HTERT RPE-1 (cell line): ENCODE measurements around the gene CNTN4.
"Not testable (repeated sequence)": the region's sequence is repeated elsewhere in the genome, so short reads cannot be mapped to it uniquely, and the experiment has no call there.

ENCODE experiments used
- in situ Hi-C: fragments of 300-500 bp; cut with MboI; formaldehyde crosslinking; loops from 4 replicates; pipeline ENCODE4 v1.14.3; 2020; ENCODE audit warnings: low sequenced_read_pairs

CNTN4 gene

DNA sequence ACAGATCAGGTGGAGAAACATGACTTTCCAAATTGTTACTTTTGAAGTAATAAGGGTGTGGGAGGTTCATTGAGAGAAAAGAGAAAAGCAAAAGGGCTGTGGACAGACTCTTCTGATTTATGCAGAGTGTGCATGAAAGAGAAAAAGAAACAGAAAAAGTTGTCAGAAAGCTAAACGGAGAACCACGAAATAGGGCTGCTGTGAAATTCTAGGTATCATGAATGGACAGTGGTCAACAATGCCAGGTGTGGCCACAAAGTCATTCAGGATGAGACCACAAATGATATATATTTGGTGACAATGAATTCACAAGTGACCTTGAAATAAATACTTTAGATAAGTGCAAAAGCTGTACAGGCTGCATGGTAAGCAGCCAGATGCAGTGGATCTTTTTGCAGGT, 841.4 kb downstream of the CNTN4 start:
- in situ Hi-C loops: no loop called here

DNA sequence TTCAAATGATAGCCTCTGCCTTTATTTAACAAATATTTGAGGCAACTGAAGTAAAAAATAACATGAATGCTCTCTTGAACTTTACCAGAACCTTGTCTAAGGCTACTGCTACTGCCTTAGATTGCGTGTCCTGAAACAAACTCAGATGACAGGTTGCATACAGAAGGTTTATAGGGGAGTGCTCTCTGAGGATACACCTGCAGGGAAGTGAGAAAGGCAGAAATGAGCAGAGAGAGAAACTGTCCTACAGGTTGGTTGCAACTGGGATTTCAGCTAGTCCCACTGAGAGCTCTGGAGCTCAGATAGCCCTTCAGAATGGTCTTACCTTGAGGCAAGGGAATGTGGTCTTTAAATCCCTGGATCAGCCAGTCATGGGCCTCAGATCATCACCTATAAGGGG, 846.0 kb downstream of the CNTN4 start:
- in situ Hi-C loops: no loop called here

DNA sequence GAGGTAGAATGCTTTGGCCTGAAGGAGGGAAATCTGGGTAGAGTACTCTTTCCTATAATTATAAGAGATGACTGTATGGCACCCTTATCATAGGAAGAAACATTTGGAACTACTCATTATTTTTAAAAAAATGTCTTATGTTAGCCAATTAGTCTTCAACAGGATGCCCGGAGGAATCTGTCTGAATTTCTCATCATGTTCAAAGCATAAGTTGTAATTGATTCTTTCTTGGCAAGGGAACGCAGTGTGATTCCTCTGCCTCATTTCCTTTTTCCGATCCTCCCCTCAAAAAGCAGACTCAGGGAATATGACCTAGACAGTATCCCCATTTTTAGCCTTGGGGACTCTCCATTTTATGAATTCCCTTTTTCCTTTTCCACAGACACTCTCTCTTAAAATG, 846.5 kb downstream of the CNTN4 start:
- in situ Hi-C loops: no loop called here

DNA sequence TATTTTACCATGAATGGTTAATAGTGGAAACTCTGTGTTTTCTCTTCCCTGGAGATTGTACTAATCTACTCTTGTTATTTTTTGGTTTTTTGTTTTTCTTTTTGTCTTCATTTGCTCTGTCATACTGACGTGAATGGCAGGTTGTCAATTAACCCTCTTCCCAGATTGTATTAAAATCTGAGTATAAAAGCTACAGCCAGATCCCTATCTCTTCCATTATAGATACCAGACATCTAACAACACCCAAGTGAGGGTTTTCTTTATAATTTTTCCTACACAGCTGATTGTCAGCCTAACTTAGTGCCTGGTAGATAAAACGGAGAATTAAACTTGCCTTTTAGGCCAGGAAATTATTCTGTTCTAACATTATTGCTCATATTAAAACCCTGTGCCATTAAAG, 848.9 kb downstream of the CNTN4 start:
- in situ Hi-C loops: no loop called here

DNA sequence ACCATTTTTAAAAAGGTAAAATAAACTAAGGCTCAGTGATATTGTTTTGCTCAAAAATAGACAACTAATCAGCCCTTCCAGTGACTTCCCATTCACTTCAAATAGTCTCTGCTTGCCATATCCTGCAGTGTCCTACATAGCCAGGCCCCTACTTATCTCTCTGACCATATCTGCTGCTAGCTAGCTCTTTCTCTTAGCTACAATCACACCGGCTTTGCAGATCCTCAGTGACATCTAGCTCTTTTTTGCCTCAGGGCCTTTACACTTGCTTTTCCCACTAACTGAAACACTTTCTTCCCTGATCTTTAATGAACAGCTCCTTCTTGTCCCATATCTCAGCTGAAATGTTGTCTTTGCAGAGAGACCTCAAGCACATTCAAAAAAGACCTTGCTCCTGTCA, 850.2 kb downstream of the CNTN4 start:
- in situ Hi-C loops: no loop called here

DNA sequence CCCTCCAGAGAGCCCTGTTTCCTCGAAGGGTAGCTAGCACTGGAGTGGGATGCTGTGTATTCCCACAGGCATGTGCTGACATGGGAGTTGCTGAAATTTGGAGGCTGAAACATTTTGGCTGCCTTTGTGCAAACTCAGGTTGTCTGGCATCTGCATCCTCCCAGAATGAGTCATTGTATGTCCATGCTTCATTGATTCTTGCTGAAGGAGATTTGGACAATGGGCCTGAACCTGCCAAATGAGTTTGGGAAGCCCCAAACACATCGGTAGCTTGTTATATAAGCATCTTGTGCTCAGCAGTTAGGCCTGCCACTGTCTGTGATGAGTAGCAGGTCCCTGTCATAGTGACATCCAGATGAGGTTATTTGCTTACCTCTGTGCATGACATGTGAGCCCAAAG, 851.5 kb downstream of the CNTN4 start:
- in situ Hi-C loops: no loop called here

DNA sequence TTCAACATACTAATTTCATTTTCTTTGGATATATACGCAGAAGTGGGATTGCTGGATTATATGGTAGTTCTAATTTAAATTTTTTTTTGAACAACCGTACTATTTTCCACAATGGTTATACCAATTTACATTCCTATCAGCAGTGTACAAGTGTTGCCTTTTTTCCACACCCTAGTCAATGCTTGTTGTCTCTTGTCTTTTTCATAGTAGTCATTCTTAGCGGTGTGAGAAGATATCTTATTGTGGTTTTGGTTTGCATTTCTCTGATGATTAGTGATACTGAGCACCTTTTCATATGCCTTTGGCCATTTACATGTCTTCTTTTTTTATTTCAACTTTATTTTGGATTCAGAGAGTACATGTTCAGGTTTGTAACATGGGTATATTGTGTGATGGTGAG, 858.4 kb downstream of the CNTN4 start:
- in situ Hi-C loops: no loop called here

DNA sequence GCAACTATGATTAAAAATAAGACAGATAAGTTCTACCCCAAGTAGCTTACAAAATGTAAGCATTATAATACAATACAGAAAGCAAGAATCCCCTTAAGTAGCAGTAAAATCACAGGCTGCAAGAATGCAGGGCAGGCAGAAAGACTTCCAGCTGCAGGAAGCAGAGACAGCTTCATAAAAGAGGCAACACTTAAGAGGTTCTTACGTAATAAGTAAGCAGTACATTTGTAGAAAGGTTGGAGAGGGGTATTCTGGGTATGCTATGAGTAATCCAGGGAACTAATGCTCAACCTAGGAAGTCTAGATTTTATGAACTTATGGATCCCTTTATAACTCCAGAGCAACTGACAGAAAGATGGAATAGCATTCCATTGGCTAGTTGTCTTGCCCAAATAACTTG, 859.9 kb downstream of the CNTN4 start:
- in situ Hi-C loops: no loop called here

DNA sequence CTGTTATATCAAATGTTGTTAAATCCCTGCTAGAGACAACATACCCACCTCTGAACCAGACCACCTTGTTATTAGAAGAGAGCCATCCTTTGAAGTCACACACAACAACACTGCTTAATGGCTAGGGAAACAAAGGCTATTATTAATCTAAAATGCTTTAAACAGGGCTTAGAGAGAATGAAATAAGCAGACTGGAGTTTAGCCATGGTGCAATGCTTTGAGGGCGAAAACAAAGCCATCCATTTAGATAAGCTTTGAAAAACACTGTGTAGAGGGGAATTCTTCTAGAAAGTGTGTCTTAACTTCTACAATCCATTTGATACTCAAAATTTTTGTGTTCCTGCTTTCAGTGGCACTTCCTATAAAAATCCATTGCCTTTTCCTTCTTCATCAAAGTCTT, 862.9 kb downstream of the CNTN4 start:
- in situ Hi-C loops: no loop called here

DNA sequence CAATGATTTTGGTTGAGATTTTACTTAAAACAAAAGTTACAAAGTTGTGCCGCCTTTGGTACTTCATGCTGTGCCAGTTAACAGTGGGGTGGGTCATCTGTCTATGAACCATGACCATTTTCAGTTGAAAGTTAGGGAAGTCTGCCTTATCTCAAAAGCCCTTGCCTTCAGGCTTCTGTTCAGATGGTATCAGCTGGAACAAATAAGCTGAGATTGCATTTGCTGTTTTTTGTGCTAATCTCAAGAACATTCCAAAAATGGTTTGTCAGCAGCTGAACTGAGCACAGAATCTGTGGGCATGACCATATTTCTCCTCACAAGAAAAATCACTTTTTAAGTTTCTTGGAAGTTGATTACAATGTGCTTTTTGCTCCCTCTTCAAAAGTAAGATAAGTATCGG, 869.2 kb downstream of the CNTN4 start:
- in situ Hi-C loops: no loop called here

DNA sequence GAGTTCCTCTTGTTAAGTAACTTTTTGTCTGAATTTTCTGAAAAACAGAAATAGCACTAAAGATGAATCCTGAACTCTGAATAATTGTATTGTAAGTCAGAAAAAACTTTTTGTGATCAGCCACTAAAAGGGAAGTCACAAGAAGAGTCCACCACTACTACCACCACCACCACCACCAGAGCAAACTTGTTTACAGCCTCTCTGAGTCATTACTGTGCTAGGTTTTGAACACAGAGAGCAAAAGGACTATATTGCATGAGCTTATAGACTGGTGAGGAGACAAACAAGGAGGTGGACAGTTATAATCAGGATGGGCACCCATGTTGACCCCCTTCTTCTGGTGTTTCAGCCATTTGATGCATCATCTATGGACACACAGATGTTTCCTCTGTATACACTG, 869.8 kb downstream of the CNTN4 start:
- in situ Hi-C loops: no loop called here

DNA sequence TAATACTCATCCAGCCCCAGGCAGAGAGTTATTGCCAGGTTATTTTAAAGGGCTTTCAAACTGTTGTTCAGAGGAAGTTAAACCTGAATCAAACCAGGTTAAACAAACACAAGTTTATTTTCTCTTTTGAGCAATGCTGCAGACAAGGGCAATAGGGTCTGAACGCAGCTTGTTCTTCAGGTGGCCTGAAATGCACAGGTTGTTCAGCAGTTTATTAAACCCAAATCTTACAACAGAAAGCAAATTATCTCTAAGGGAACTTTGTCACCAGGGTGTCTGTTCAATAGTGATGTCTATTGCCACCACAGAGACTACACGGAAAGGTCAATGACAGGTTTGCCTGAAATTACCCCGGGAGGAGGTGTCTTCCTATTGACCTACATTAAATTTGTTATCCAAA, 877.5 kb downstream of the CNTN4 start:
- in situ Hi-C loops: no loop called here

DNA sequence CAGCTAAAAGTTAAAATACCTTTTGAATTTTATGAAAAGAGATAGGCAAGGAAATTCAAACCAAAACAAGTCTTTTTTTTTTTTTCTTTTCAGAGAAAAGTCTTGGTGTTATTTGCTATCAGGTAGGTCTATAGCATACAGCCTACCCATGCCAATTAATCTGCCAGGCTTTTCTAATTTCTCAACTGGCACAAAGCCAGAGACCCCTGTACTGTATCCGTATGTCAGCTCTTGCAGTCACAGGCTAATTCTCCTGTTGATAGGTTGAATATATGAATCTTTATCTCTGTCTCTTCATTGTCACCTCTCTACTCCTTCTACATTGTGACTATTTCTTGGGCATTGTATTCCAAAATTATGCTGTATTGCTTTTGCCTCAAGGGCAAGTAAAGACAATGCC, 878.1 kb downstream of the CNTN4 start:
- in situ Hi-C loops: no loop called here

DNA sequence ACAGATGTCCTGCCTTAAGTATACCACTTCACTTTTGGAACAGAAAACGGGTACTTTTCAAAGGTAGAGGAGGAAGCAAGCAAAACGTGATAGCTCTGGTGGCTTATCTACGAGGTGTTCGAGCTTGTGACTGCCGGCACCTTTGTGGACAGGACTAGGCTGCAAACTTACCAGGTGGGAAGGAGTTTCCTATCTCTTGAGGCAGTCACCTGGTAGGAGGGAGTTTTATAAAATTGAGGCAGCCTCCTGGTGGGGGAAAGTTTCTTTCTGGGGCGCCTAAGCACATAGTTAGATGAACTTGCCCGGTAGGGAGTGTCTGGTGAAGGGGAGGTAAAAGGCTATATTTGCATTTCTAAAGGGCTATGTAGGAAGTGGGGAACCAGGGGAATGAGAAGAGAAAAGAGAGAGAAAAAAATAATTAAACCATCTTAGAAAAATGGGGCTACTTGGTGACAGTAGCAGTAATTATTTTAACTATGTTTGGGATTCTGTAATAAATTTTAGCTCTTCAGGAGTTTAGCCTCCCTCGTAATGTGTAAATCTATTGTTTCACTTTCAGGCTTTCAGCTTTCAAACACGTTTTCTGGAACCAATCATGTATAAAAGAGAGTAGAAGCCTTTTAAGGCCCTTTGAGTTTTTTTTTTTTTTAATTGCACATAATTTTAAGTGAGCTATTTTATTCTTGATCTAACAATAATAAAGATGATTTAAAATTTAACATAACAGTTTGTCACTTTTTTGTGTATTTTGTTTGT, 880.5 kb downstream of the CNTN4 start:
- in situ Hi-C loops: no loop called here

DNA sequence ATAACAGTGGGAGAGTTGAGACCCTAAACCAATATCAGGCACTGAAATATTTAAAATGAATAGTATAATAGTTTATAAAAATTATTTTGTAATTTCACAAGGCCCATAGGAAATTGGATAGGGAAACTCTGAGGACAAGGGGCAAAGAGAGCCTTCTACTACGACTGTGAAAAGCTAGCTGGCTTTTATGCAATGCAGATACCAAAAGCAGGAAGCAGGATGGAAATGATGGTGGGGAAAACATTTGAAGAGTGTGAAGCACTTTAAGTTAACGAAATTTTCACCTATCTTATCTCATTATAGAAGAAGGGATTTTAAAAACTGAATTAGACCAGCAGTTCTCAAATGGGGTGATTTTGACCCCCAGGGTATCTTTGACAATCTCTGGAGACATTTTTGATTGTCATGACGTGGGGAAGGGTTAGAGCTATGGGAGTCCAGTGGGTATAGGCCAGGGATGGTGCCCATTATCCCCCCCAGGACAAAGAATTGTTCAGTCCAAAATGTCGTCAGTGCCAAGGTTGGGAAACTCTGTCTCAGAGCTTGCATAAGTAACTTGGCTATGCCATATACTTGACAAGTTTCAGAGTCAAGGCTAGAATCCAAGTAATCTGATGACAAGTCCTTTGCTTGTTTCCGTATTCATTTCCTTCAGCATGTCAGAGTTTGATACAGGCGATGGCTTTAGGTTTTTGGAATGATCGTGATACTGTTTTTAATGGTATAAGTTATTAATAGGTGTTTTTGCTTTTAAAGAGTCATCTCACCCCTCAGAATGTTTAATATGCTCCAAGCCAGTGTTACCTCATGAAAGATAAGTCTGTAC, 885.6 kb downstream of the CNTN4 start:
- in situ Hi-C loops: no loop called here

DNA sequence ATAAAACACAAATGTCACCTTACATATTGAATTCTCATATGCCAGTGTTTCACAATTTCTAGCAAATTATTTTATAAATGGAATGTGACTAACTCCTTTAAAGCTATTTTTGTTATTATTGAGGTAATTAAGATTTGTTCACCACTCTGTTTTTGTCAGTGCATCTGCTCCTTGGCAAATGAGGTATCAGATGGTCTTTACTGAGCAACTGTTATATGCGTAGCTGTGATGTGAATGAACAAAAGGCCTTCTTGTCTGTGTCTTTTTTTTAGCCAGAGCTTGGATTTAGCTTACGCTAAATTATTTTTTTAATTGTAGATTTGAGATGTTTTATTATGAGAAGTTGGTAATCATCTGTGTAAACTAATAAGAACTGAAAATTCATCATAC, 886.2 kb downstream of the CNTN4 start:
- in situ Hi-C loops: no loop called here

DNA sequence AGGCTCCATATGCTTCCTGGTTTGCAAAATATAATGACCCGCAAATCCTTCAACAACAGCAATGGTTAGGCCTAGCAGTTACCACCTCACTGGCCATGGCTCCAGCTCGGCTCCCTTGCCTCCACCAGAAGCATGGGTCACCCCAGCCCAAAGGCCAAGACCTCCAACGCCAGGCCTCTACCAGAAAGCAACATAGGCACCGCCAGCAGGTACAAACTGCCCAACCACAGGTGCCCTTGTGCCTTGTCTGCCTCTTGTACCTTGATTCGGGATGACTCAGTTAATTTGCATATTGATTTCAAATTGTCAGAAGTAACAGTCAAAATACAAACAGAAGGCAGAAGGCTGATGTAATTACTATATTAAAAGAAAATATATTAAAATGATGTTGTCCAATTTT, 886.8 kb downstream of the CNTN4 start:
- in situ Hi-C loops: no loop called here

DNA sequence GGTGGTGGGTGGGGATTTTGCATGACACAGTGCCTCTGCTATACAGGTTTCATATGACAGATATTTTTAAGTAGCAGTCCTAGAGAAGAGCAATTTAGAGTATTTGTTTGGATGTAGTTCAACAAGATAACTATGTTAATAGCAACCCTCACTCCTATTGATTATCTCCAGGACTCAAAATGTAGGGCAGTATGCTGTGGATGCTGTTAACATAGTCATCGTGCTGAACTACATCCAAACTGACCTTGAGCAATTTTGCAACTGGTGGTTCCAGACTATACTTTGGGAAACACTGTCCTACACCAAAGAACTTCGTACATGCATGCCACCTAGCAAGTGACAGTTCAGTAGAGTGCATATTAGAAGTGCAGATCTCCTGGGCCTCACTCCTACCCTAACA, 893.9 kb downstream of the CNTN4 start:
- in situ Hi-C loops: no loop called here

DNA sequence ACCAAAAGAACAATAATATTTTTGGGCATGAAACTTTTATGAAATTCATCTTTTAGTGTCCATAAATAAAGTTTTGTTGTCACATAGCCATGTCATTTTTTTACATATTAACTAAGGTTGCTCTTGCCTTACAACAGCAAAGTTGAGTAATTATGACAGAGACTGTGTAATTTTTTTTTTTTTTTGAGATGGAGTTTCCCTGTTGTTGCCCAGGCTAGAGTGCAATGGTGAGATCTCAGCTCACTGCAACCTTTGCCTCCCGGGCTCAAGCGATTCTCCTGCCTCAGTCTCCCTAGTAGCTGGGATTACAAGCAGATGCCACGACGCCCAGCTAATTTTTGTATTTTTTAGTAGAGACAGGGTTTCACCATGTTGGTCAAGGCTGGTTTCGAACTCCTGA, 894.5 kb downstream of the CNTN4 start:
- in situ Hi-C loops: not testable (repeated sequence)

DNA sequence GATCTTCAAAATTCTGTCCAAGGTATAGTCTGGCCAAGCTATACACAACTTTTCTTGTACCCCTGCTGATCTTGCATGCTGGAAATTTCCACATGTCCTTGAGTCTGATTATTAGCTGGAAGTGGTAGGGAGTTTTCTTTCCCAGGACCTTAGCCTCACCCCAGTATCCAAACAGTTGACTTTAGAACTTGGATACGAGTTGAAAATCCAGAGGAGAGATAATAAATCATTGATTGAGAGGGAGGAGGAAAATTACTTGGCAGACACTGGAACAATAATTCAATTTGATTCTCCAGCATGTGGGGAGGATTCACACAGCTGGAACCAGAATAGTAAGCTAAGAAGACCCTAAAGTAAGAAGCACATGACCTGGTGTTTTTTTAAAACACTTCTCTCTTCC, 895.1 kb downstream of the CNTN4 start:
- in situ Hi-C loops: no loop called here

DNA sequence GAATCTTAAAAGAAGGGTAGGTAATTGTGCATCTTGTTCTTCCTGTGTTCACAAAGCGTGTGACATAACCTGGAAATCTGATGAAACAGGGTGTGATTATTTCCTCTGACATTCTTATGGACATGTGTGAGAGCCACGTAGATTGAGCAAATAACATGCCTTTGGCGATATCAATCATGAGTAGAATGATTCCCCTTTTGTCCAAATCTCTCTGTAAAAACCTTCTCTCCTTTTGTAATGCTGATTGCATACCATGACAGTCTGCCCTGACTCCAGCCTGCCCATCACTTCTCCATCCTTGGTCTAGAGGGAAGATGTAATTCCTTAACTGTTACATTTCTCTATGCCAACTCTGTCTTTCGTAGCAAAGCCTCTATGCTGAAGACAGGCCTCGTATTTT, 896.5 kb downstream of the CNTN4 start:
- in situ Hi-C loops: no loop called here

DNA sequence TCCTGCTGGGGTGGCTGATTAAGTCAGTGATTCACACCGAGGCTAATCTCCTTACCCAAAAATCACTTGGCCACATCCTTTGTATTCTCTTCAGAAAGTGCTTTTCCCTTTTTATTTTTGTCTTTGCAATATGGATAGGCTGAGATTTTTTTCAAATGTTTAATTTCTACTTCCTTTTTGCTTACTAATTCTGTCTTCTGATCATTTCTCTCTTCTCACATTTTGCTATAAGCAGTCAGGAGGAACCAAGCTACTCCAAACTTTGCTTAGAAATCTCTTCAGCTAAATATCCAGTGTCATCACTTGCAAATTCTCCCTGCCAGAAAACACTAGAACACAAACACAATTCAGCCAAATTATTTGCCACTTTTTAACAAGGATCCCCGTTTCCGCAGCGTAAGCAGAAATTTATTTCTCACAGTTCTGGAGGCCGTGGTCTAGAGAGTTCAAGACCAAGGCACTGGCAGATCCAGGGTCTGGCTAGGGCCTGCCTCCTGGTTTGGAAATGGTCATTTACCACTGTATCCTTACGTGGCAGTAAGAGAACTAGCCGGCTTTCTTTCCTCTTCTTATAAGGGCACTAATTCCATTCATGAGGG, 906.6 kb downstream of the CNTN4 start:
- in situ Hi-C loops: no loop called here
